ENCODE data around the gene DENND1C.
A peak's percentile ranks its signal among the peaks of the same experiment; 100 is the strongest.

Gene DENND1C

GRCh38 chr19:6501740-6502648 lies 20.4 kb upstream of the DENND1C start, which contains the start of gene TUBB4A:
Gene TUBB4A (minus strand): TSS chr19:6502309. CDS start chr19:6502212, 97 bp downstream.
- H3K4me3 ChIP-seq (ENCODE audit: low read depth, low read length): no peak within 1 kb of the TSS
- DNase-seq (ENCODE audit: low read depth): peak; percentile 32
- no peak for TF ChIP-seq CTCF (IDR thresholded peaks at IDR 0.05; ENCODE audit: low read depth, low read length)
- TF ChIP-seq MAX (IDR thresholded peaks at IDR 0.05; ENCODE audit: low read depth, low read length): peak; percentile 66; the same call in 1 of the 2 replicates
- TF ChIP-seq POLR2A (IDR thresholded peaks at IDR 0.05; ENCODE audit: extremely low read depth, insufficient read length): no peak
- TF ChIP-seq MYC (IDR thresholded peaks at IDR 0.05; ENCODE audit: low read depth, low read length): peak; percentile 47; the same call in 1 of the 2 replicates

- DNase-seq (ENCODE audit: low read depth): no peak
- TF ChIP-seq CTCF (IDR thresholded peaks at IDR 0.05; ENCODE audit: low read depth, low read length): no peak
- TF ChIP-seq POLR2A (IDR thresholded peaks at IDR 0.05; ENCODE audit: extremely low read depth, insufficient read length): no peak
- no peak for TF ChIP-seq MAX (IDR thresholded peaks at IDR 0.05; ENCODE audit: low read depth, low read length)
- no peak for TF ChIP-seq MYC (IDR thresholded peaks at IDR 0.05; ENCODE audit: low read depth, low read length)
- H3K4me3 ChIP-seq (ENCODE audit: low read depth, low read length): no peak overlapping the region
Measured at GRCh38 chr19:6500837-6501739, 19.5 kb upstream of the DENND1C start.

GRCh38 chr19:6499052-6499790 lies 17.6 kb upstream of the DENND1C start:
- no peak for TF ChIP-seq CTCF (IDR thresholded peaks at IDR 0.05; ENCODE audit: low read depth, low read length)
- no peak for TF ChIP-seq POLR2A (IDR thresholded peaks at IDR 0.05; ENCODE audit: extremely low read depth, insufficient read length)
- TF ChIP-seq MAX (IDR thresholded peaks at IDR 0.05; ENCODE audit: low read depth, low read length): no peak
- TF ChIP-seq MYC (IDR thresholded peaks at IDR 0.05; ENCODE audit: low read depth, low read length): no peak
- no peak for DNase-seq (ENCODE audit: low read depth)
- H3K4me3 ChIP-seq (ENCODE audit: low read depth, low read length): no peak overlapping the region

GRCh38 chr19:6498294-6499036 lies 16.9 kb upstream of the DENND1C start:
- TF ChIP-seq POLR2A (IDR thresholded peaks at IDR 0.05; ENCODE audit: extremely low read depth, insufficient read length) (no peak), CTCF (IDR thresholded peaks at IDR 0.05; ENCODE audit: low read depth, low read length) (no peak), MYC (IDR thresholded peaks at IDR 0.05; ENCODE audit: low read depth, low read length) (no peak), MAX (IDR thresholded peaks at IDR 0.05; ENCODE audit: low read depth, low read length) (no peak)
- no peak overlapping the region for H3K4me3 ChIP-seq (ENCODE audit: low read depth, low read length)
- DNase-seq (ENCODE audit: low read depth): peak; percentile 79
